Peyer's patch (tissue), 4 donors: ENCODE results near the gene COL6A2.

Experiments used
- CTCF ChIP-seq, 6 experiments: fragments of 450-650 bp in 4 of 6; fragments of 200-600 bp in 2 of 6; sonication (generic) in 1 of 6; IDR thresholded peaks; one replicate each; pipeline ENCODE4 v1.5.1; 2017 to 2019; ENCODE audit warnings: antibody characterized with exemption in 6 of 6, mild to moderate bottlenecking in 3 of 6, moderate library complexity in 1 of 6
- POLR2A ChIP-seq, 2 donors: fragments of 450-650 bp; IDR thresholded peaks; one replicate each; pipeline ENCODE4 v1.5.1; 2017; ENCODE audit warnings: antibody characterized with exemption in 2 of 2, mild to moderate bottlenecking in 2 of 2, moderate library complexity in 2 of 2

GRCh38 chr21:46125846-46126301 is 28.0 kb downstream of the COL6A2 start:
- no peak for TF ChIP-seq CTCF (IDR thresholded peaks at IDR 0.05)
- TF ChIP-seq POLR2A (IDR thresholded peaks at IDR 0.05) = no peak
